ENCODE results near the gene LRRC4C. TPM values are rescaled to one million over a fixed set of nuclear protein-coding genes. Genes with fewer than 3 reads are reported as not detected.

Gene LRRC4C
- total RNA-seq, 2 donors from 2014 or later, result 0.42 TPM; not detected in 1

- Histone ChIP-seq H3K4me1 (no peaks in the 10 kb centered on the region), H3K9ac (ENCODE audit: low read depth in 2 of 2, low read length in 2 of 2) (no peak overlapping the region), H3K4me3 (no peak overlapping the region), H3K9me3 (no peaks in the 10 kb centered on the region), H3K27ac (no peak overlapping the region), H3K36me3 (no peaks in the 10 kb centered on the region), H3K27me3 (no peaks in the 10 kb centered on the region)
- DNase-seq, result no peak
- intact Hi-C loops (cut with DNase I), result no loop called here
- TF ChIP-seq CTCF (IDR thresholded peaks at IDR 0.05), result no peak
These were observed 348.9 kb downstream of the LRRC4C start for GRCh38 chr11:41110527-41110926.

GRCh38 chr11:41102471-41102870, 357.0 kb downstream of the LRRC4C start:
- Histone ChIP-seq H3K27ac (no peak overlapping the region), H3K9me3 (peaks cover 5% of the 10 kb centered on the region), H3K27me3 (no peaks in the 10 kb centered on the region), H3K9ac (ENCODE audit: low read depth in 2 of 2, low read length in 2 of 2) (no peak overlapping the region), H3K4me1 (no peaks in the 10 kb centered on the region), H3K4me3 (no peak overlapping the region), H3K36me3 (no peaks in the 10 kb centered on the region)
- intact Hi-C loops (cut with DNase I), result no loop called here
- DNase-seq, result no peak
- TF ChIP-seq CTCF (IDR thresholded peaks at IDR 0.05), result no peak

DNA sequence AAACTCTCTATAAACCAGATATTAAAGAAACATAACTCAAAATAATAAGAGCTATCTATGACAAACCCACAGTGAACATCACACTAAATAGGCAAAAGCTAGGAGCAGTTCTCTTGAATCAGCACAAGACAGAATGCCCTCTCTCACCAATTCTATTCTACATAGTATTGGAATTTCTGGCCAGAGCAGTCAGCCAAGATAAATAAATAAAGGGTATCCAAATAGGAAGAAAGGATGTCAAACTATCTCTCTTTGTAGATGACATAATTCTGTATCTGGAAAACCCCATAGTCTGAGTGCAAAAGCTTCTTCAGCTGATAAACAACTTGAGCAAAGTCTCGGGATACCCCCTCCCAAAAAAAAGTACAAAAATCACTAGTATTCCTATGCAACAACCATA, 359.8 kb downstream of the LRRC4C start:
- Histone ChIP-seq H3K27me3 (no peaks in the 10 kb centered on the region), H3K36me3 (no peaks in the 10 kb centered on the region), H3K27ac (no peak overlapping the region), H3K4me3 (no peak overlapping the region), H3K4me1 (no peaks in the 10 kb centered on the region), H3K9me3 (peaks cover 5% of the 10 kb centered on the region), H3K9ac (ENCODE audit: low read depth in 2 of 2, low read length in 2 of 2) (no peak overlapping the region)
- DNase-seq, result no peak
- intact Hi-C loops (cut with DNase I), result no loop called here
- no peak for TF ChIP-seq CTCF (IDR thresholded peaks at IDR 0.05)

- DNase-seq, result no peak
- Histone ChIP-seq H3K4me1 (no peaks in the 10 kb centered on the region), H3K36me3 (no peaks in the 10 kb centered on the region), H3K4me3 (no peak overlapping the region), H3K27ac (no peak overlapping the region), H3K9me3 (no peaks in the 10 kb centered on the region), H3K27me3 (no peaks in the 10 kb centered on the region), H3K9ac (ENCODE audit: low read depth in 2 of 2, low read length in 2 of 2) (no peak overlapping the region)
- no peak for TF ChIP-seq CTCF (IDR thresholded peaks at IDR 0.05)
- intact Hi-C loops (cut with DNase I), result no loop called here
These were observed 374.3 kb downstream of the LRRC4C start for GRCh38 chr11:41085123-41085522.

- Histone ChIP-seq H3K27me3 (no peaks in the 10 kb centered on the region), H3K4me1 (no peaks in the 10 kb centered on the region), H3K9ac (ENCODE audit: low read depth in 2 of 2, low read length in 2 of 2) (no peak overlapping the region), H3K36me3 (no peaks in the 10 kb centered on the region), H3K9me3 (no peaks in the 10 kb centered on the region), H3K27ac (no peak overlapping the region), H3K4me3 (no peak overlapping the region)
- no peak for DNase-seq
- intact Hi-C loops (cut with DNase I), result no loop called here
- TF ChIP-seq CTCF (IDR thresholded peaks at IDR 0.05), result no peak
These were observed 377.6 kb downstream of the LRRC4C start for GRCh38 chr11:41081756-41082285.
